Trophoblast cell (in vitro differentiated cells and primary cell): ENCODE data around the gene P4HB.

Experiments
- DNase-seq, 2 donors: peaks; one replicate each; pipeline ENCODE4 v3.0.0-alpha.2; 2016
- H2AFZ ChIP-seq: 2 replicates; pipeline ENCODE4 v1.6.1; 2013; ENCODE audit warnings: low read length, moderate library complexity, mild to moderate bottlenecking; ENCODE audit not compliant: insufficient read depth, poor library complexity
- H2AK5ac ChIP-seq: 2 replicates; pipeline ENCODE4 v1.6.1; 2013; ENCODE audit warnings: mild to moderate bottlenecking, low read length
- H2BK120ac ChIP-seq: 2 replicates; pipeline ENCODE4 v1.6.1; 2013; ENCODE audit warnings: low read length, mild to moderate bottlenecking, moderate library complexity; ENCODE audit not compliant: insufficient read depth, poor library complexity
- H2BK12ac ChIP-seq: 2 replicates; pipeline ENCODE4 v1.6.1; 2013; ENCODE audit warnings: mild to moderate bottlenecking, low read length, moderate library complexity
- H2BK5ac ChIP-seq: 2 replicates; pipeline ENCODE4 v1.6.1; 2013; ENCODE audit warnings: low read length, low read depth, moderate library complexity, mild to moderate bottlenecking; ENCODE audit not compliant: poor library complexity
- H3K14ac ChIP-seq: 2 replicates; pipeline ENCODE4 v1.6.1; 2013; ENCODE audit warnings: mild to moderate bottlenecking, low read length
- H3K18ac ChIP-seq: 2 replicates; pipeline ENCODE4 v1.6.1; 2013; ENCODE audit warnings: mild to moderate bottlenecking, low read length
- H3K23ac ChIP-seq: 2 replicates; pipeline ENCODE4 v1.6.1; 2013; ENCODE audit warnings: low read length
- H3K27ac ChIP-seq: 2 replicates; pipeline ENCODE4 v1.5.1; 2013; ENCODE audit warnings: low read depth, mild to moderate bottlenecking, inconsistent platforms, low read length, moderate library complexity
- H3K27me3 ChIP-seq: 2 replicates; pipeline ENCODE4 v1.6.1; 2013; ENCODE audit warnings: inconsistent platforms, mild to moderate bottlenecking, low read length, moderate library complexity; ENCODE audit not compliant: insufficient read depth
- H3K36me3 ChIP-seq, 2 experiments: 1 replicate in 1 of 2; 2 replicates in 1 of 2; pipeline ENCODE4 v1.6.1; 2013; ENCODE audit warnings: low read length in 2 of 2, mild to moderate bottlenecking in 2 of 2, moderate library complexity in 1 of 2; ENCODE audit not compliant: insufficient read depth in 2 of 2, control insufficient read depth in 1 of 2
- H3K4ac ChIP-seq: 2 replicates; pipeline ENCODE4 v1.6.1; 2013; ENCODE audit warnings: low read depth, mild to moderate bottlenecking, low read length, moderate library complexity
- H3K4me1 ChIP-seq, 2 experiments: 1 replicate in 1 of 2; 2 replicates in 1 of 2; pipeline ENCODE4 v1.6.1; 2013; ENCODE audit warnings: low read length in 2 of 2, mild to moderate bottlenecking in 2 of 2, moderate library complexity in 1 of 2; ENCODE audit not compliant: insufficient read depth in 2 of 2, control insufficient read depth in 1 of 2
- H3K4me2 ChIP-seq: 2 replicates; pipeline ENCODE4 v1.6.1; 2013; ENCODE audit warnings: inconsistent platforms, mild to moderate bottlenecking, low read length, moderate library complexity
- H3K4me3 ChIP-seq: 2 replicates; pipeline ENCODE4 v1.5.1; 2013; ENCODE audit warnings: mild to moderate bottlenecking, low read depth, low read length, inconsistent platforms
- H3K79me1 ChIP-seq: one replicate; pipeline ENCODE4 v1.6.1; 2013; ENCODE audit warnings: low read length
- H3K79me2 ChIP-seq: 2 replicates; pipeline ENCODE4 v1.6.1; 2013; ENCODE audit warnings: low read length, mild to moderate bottlenecking; ENCODE audit not compliant: control insufficient read depth, insufficient read depth, poor library complexity
- H3K9ac ChIP-seq: 2 replicates; pipeline ENCODE4 v1.6.1; 2013; ENCODE audit warnings: mild to moderate bottlenecking, low read length
- H3K9me3 ChIP-seq: 2 replicates; pipeline ENCODE4 v1.6.1; 2013; ENCODE audit warnings: low read depth, mild to moderate bottlenecking, control low read depth, inconsistent platforms, low read length; ENCODE audit not compliant: insufficient read depth
- H4K12ac ChIP-seq: 2 replicates; pipeline ENCODE4 v1.6.1; 2013; ENCODE audit warnings: low read depth, mild to moderate bottlenecking, low read length, moderate library complexity
- H4K8ac ChIP-seq: 2 replicates; pipeline ENCODE4 v1.6.1; 2013; ENCODE audit warnings: low read depth, mild to moderate bottlenecking, low read length, moderate library complexity
- H4K91ac ChIP-seq: one replicate; pipeline ENCODE4 v1.6.1; 2013; ENCODE audit warnings: low read depth, mild to moderate bottlenecking, low read length, moderate library complexity
- WGBS: extraction: QIAGEN DNeasy Blood & Tissue Kit; methylation state at CpG from one replicate; pipeline ENCODE4 v1.1.7; 2013; ENCODE audit warnings: missing lambda C conversion rate; ENCODE audit not compliant: insufficient read length, insufficient coverage; ENCODE audit errors: extremely low coverage; 5-methylcytosine and 5-hydroxymethylcytosine counted together

Gene P4HB

DNA sequence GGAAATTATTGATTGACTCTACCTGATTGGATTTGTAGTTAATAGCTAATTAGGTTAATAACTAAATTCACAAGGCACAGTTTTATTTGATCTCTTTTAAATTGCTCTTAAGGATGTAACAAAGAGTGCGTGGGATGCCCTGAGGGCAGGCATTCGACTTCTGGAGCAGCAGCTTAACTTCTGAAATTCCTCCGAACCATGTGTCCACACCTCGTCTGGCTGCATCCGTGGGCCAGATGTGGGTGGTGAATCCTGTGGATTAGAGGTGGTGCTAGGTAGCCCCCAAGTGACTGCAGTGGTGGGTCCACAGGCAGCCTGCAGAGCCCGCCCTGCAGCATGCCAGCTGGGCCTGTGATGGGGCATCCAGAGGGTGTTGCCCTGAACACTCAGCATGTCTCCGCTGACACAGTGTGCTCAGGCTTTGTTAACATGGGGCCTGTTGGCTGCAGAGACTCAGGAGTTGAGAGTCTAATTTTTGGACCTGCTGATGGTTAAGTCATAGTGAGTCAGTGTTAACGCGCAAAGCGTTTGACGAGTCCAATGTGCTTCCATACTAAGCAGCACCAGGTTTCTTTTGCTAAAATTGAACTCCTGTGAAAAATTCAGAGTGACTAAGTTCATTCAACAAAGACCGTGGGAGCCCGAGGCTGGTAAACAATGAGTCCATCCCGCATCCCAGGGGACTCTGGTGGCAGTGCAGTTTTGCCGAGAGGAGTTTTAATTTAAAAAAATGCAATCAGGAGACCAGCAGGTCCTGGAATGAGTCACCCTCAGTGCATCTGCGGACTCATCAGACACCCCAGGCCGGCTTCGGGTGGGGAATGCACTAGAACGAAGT lies 37.9 kb upstream of the P4HB start:
- H3K23ac ChIP-seq, result no peak overlapping the region
- H3K4me1 ChIP-seq, result peaks cover 8 to 29% of the 10 kb centered on the region in 2 experiments
- H2AK5ac ChIP-seq, result no peak overlapping the region
- H3K9ac ChIP-seq, result no peak overlapping the region
- peaks cover 5% of the 10 kb centered on the region for H3K27me3 ChIP-seq
- peak overlapping the region; percentile 77 for H3K27ac ChIP-seq
- peaks cover 11% of the 10 kb centered on the region for H3K79me1 ChIP-seq
- DNase-seq, result peak; percentile 94 to 96
- H3K14ac ChIP-seq, result peak overlapping the region; percentile 24
- no peak overlapping the region for H3K4me3 ChIP-seq
- peaks cover 6% of the 10 kb centered on the region for H3K9me3 ChIP-seq
- H3K79me2 ChIP-seq, result no peaks in the 10 kb centered on the region
- H3K4ac ChIP-seq, result no peak overlapping the region
- H4K8ac ChIP-seq, result peak overlapping the region; percentile 42
- H3K36me3 ChIP-seq, result peaks cover 43 to 50% of the 10 kb centered on the region in 2 experiments
- peak overlapping the region; percentile 42 for H2BK5ac ChIP-seq
- no CpG with 5 or more reads among the region's 19 CpGs for WGBS
- H3K18ac ChIP-seq, result peak overlapping the region; percentile 16
- no peak overlapping the region for H2BK120ac ChIP-seq
- no peak overlapping the region for H4K12ac ChIP-seq
- H2AFZ ChIP-seq, result no peak overlapping the region
- H2BK12ac ChIP-seq, result no peak overlapping the region
- no peak overlapping the region for H3K4me2 ChIP-seq
- peak overlapping the region; percentile 10 for H4K91ac ChIP-seq

DNA sequence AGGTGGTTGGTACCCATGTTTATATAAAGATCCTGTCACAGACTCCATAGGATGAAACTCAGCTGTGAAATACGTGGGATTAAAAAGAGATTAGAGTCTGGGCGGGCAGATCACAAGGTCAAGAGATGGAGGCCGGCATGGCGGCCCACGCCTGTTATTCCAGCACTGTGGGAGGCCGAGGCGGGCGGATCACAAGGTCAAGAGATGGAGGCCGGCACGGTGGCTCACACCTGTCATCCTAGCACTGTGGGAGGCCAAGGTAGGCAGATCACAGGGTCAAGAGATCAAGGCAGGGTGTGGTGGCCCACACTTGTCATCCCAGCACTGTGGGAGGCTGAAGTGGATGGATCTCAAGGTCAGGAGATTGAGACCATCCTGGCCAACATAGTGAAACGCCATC lies 35.1 kb upstream of the P4HB start:
- WGBS, result no CpG with 5 or more reads among the region's 11 CpGs
- peaks cover 42 to 48% of the 10 kb centered on the region in 2 experiments for H3K36me3 ChIP-seq
- no peak overlapping the region for H3K9ac ChIP-seq
- H3K79me2 ChIP-seq, result peaks cover 15% of the 10 kb centered on the region
- DNase-seq, result no peak
- no peak overlapping the region for H4K91ac ChIP-seq
- no peak overlapping the region for H4K12ac ChIP-seq
- no peak overlapping the region for H2BK120ac ChIP-seq
- H3K4ac ChIP-seq, result no peak overlapping the region
- H3K4me2 ChIP-seq, result no peak overlapping the region
- H3K9me3 ChIP-seq, result peaks cover 3% of the 10 kb centered on the region
- no peak overlapping the region for H4K8ac ChIP-seq
- H2BK5ac ChIP-seq, result no peak overlapping the region
- H3K4me3 ChIP-seq, result no peak overlapping the region
- H2BK12ac ChIP-seq, result no peak overlapping the region
- no peak overlapping the region for H2AK5ac ChIP-seq
- no peaks in the 10 kb centered on the region for H3K27me3 ChIP-seq
- no peak overlapping the region for H3K14ac ChIP-seq
- H3K79me1 ChIP-seq, result peaks cover 16% of the 10 kb centered on the region
- peaks cover 8 to 14% of the 10 kb centered on the region in 2 experiments for H3K4me1 ChIP-seq
- H2AFZ ChIP-seq, result no peak overlapping the region
- H3K18ac ChIP-seq, result no peak overlapping the region
- no peak overlapping the region for H3K27ac ChIP-seq
- H3K23ac ChIP-seq, result no peak overlapping the region

GRCh38 chr17:81891303-81891552 lies 30.9 kb upstream of the P4HB start:
- H3K4me1 ChIP-seq, result peaks cover 4 to 5% of the 10 kb centered on the region in 2 experiments
- H3K79me2 ChIP-seq, result peaks cover 19% of the 10 kb centered on the region
- H3K4me2 ChIP-seq, result no peak overlapping the region
- peak overlapping the region; percentile 95 for H3K9ac ChIP-seq
- H2BK12ac ChIP-seq, result no peak overlapping the region
- H3K9me3 ChIP-seq, result peaks cover 5% of the 10 kb centered on the region
- peaks cover 10% of the 10 kb centered on the region for H3K79me1 ChIP-seq
- H4K12ac ChIP-seq, result no peak overlapping the region
- H2BK5ac ChIP-seq, result peak overlapping the region; percentile 32
- no peaks in the 10 kb centered on the region for H3K27me3 ChIP-seq
- no peak overlapping the region for H3K18ac ChIP-seq
- peak overlapping the region; percentile 95 for H3K4me3 ChIP-seq
- H3K23ac ChIP-seq, result no peak overlapping the region
- H3K4ac ChIP-seq, result peak overlapping the region; percentile 100
- H2BK120ac ChIP-seq, result no peak overlapping the region
- H2AFZ ChIP-seq, result no peak overlapping the region
- no peak overlapping the region for H3K14ac ChIP-seq
- DNase-seq, result no peak
- no CpG with 5 or more reads among the region's 40 CpGs for WGBS
- H3K27ac ChIP-seq, result peak overlapping the region; percentile 55
- peaks cover 53 to 55% of the 10 kb centered on the region in 2 experiments for H3K36me3 ChIP-seq
- no peak overlapping the region for H2AK5ac ChIP-seq
- H4K91ac ChIP-seq, result peak overlapping the region; percentile 64
- H4K8ac ChIP-seq, result peak overlapping the region; percentile 56

DNA sequence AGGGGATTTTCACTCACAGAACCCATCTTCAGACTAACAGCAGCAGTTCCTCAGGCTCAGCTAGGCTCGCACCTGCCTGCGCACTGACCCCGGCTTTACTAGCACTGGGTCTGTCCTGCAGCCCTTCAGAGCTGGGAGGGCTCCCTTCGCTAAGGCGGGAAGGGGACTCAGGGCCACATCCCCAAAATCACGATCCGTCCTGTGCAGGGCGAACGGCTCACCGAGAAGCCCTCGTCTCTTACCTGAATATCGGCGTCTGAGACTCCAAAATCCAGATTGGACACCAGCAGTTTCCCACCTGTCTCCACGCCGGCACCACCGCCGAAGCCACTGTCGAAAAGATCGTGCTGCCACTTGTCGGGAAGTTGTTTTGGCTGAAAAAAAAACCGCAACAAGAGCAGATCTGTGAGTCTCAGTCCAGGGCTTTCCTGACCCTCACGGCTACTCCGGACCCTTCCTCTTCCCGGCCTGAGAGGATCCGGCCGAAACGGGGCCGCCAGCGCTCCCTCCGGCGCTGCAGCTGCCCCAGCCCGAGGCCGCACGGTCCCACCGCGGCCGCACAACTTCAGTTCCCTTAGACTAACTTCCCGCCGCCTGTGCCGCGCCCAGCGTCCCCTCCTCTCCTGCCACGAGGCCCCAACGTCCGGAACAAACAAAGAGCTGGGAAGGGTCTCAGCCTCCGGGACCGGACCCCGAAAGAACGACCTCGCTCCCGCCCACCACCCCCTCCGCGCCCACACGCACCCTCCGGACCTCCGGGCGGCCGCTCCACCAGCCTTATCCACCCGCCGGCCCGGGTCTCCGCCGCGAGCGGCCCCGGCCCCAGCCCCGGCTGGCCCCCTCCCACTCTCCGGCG lies 30.3 kb upstream of the P4HB start:
- peaks cover 4 to 5% of the 10 kb centered on the region in 2 experiments for H3K4me1 ChIP-seq
- peaks cover 19% of the 10 kb centered on the region for H3K79me2 ChIP-seq
- no CpG with 5 or more reads among the region's 69 CpGs for WGBS
- H4K91ac ChIP-seq, result peak overlapping the region; percentile 64
- H4K8ac ChIP-seq, result peak overlapping the region; percentile 56
- peak overlapping the region; percentile 44 for H2BK120ac ChIP-seq
- H3K9me3 ChIP-seq, result peaks cover 6% of the 10 kb centered on the region
- peak overlapping the region; percentile 75 for H2BK5ac ChIP-seq
- no peak overlapping the region for H3K23ac ChIP-seq
- no peaks in the 10 kb centered on the region for H3K27me3 ChIP-seq
- H3K14ac ChIP-seq, result peak overlapping the region; percentile 95
- H3K79me1 ChIP-seq, result peaks cover 10% of the 10 kb centered on the region
- H3K36me3 ChIP-seq, result peaks cover 58% of the 10 kb centered on the region in 2 experiments
- H2BK12ac ChIP-seq, result no peak overlapping the region
- peak overlapping the region; percentile 57 for H4K12ac ChIP-seq
- peak overlapping the region; percentile 61 for H2AFZ ChIP-seq
- peak overlapping the region; percentile 95 for H3K9ac ChIP-seq
- peak overlapping the region; percentile 46 for H3K18ac ChIP-seq
- H3K4ac ChIP-seq, result peak overlapping the region; percentile 100
- peak overlapping the region; percentile 95 for H3K4me3 ChIP-seq
- DNase-seq, result peak in 1 of 2 donors; percentile 21
- peak overlapping the region; percentile 61 for H3K4me2 ChIP-seq
- peak overlapping the region; percentile 55 for H3K27ac ChIP-seq
- H2AK5ac ChIP-seq, result peak overlapping the region; percentile 99
